Inflammatory macrophage (primary cell): Measurements from ENCODE around the gene SLC15A5.

Experiments used
- DNase-seq, 2 donors: peaks; one replicate each; pipeline ENCODE4 v3.0.0-alpha.2; 2020 to 2022

SLC15A5 gene

GRCh38 chr12:16258963-16259362 is 18.5 kb downstream of the SLC15A5 start:
- DNase-seq: no peak

DNA sequence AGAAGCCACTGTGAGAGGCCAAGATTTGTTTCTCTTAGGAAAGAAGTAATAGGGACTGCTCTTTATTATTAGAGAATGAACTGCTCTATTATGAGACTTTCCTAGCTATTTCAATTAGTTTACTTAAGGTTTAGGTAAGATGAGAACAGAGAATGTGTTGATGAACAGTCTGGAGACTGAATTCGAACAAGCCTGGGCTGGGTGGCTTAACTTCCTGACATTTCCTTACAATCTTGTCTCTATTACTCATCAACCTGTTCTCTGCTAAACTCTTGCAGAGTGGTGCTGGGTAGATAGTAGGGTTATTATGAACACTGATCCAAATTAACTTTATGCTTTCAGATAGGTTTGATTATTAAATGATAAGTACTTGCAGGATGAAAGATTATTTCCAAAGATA is 31.2 kb downstream of the SLC15A5 start:
- DNase-seq: no peak

GRCh38 chr12:16245209-16245608 is 32.3 kb downstream of the SLC15A5 start:
- no peak for DNase-seq

GRCh38 chr12:16243487-16244412 is 33.7 kb downstream of the SLC15A5 start:
- no peak for DNase-seq

DNA sequence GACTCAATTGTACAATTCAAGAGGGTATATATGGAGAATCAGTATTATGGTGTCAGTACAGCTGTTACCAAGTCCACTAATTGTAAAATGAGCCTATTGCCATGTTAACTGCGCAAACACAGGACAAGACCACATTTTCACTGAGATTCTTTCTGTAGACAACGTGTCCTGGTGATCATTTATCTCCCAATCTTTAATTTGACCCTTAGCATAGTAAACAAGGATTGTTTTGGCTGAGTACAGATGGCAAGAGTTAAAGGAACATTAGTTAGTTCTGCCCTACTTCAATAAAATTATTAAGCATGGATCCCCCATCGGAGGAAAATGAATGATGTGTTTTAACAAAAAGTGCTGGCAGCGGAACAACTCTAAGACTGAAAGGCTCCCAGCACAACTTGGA is 36.1 kb downstream of the SLC15A5 start:
- DNase-seq: no peak

DNA sequence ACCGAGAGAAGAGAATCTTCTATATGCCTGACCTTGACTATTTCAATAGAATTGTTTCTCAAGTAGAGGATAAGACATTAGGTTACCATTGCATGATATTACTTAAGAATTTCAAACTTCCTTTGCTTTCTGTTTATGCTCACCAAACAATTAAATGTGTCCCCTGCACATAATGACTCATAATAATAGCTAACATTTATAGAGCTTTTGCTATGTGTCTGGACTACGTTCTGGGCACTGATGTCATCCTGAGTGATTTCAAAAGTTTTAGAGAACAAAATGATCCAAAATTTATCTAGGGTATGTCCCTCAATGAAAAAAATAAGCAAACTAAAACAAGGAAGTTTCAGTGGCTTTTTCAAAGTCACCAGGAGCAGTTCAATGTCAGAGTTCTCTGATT is 38.8 kb downstream of the SLC15A5 start:
- DNase-seq: no peak

DNA sequence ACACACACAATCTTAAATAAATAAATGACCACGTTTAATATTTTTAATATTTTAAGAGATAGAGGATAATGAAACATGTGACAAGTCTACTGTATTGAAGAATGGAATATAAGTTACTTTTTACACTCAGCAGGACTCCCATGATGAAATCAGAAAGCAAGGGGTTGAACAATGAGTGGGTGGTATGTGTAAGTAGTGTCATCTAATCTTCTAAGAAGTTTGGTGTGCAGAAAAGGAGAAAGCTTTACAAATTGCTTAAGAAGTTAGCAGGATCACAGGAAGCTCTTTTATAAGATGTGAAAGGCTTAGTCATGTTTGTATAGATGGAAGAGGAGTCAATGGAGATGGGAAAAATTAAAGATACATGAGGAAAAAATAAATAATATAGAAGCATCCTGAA is 47.8 kb downstream of the SLC15A5 start:
- DNase-seq: peak in 1 of 2 donors; percentile 4

DNA sequence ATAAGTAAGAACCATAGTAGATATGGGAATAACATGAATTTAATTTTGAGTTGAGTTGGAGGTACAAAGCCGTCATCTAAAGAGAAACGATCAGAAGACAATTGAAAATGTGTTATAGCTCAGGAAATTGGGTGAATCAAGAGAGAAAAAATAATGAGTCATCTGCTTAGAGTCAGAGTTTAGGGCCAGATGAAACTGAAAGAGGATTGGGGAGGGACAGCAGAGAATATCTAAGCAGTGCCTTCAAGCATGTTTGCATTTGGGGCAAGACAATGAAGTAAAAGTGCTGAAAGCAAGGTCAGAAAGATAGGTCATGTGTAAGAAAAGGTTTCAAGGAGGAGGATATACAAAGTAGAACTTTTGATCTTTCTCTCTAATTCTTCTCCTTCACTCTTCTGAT is 49.4 kb downstream of the SLC15A5 start:
- DNase-seq: no peak

DNA sequence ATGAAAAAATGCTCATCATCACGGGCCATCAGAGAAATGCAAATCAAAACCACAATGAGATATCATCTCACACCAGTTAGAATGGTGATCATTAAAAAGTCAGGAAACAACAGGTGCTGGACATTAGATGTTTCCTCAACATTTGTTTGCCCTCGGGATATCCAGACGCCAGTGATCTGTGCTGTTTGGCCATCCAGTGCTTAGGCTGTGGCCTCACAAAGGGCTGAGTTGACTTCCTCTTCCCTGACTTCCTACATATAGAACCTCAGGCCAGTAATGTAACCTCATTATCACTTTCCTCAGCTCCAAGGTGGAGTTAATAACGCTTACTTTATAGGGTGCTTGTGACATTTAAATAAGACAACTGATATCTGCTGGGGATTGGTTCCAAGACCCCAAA is 51.8 kb downstream of the SLC15A5 start:
- DNase-seq: peak; percentile 15 to 25

GRCh38 chr12:16224196-16224595 is 53.3 kb downstream of the SLC15A5 start:
- DNase-seq: no peak

DNA sequence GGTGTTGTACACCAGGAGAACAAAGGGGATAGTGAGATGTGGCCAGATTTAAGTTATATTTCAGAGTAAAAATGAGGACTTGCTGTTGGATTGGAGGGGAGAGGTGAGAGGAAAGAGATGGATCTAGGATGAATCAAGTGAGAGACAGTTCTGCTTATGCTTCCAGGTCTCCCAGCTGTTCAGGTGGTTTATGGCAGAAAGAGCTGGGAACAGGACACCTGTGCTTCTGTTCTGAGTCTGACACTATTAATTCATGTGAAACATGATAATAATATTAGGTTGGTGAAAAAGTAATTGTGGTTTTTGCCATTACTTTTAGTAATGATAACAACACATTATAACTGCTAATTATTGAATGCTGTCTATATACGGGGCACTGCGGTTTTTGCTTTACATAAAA is 55.7 kb downstream of the SLC15A5 start:
- DNase-seq: no peak

DNA sequence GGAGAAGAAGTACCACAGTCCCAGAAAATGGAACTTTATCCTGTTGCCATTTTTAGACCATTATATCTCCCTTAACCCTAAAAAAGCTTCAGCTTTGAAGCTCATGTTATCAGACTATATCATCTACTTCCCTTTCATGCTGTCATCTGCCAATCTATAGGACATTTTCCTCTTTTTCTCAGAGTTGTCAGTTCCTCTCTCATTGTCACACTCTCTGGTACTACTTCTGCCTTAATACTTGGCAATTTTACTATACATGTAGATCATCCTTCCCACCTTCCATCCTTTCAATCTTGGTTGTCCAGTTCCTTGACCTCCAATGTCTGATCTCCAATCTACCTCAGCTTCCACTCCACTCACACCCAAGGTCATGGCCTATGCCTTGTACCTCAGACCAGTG is 57.4 kb downstream of the SLC15A5 start:
- peak in 1 of 2 donors; percentile 15 for DNase-seq

DNA sequence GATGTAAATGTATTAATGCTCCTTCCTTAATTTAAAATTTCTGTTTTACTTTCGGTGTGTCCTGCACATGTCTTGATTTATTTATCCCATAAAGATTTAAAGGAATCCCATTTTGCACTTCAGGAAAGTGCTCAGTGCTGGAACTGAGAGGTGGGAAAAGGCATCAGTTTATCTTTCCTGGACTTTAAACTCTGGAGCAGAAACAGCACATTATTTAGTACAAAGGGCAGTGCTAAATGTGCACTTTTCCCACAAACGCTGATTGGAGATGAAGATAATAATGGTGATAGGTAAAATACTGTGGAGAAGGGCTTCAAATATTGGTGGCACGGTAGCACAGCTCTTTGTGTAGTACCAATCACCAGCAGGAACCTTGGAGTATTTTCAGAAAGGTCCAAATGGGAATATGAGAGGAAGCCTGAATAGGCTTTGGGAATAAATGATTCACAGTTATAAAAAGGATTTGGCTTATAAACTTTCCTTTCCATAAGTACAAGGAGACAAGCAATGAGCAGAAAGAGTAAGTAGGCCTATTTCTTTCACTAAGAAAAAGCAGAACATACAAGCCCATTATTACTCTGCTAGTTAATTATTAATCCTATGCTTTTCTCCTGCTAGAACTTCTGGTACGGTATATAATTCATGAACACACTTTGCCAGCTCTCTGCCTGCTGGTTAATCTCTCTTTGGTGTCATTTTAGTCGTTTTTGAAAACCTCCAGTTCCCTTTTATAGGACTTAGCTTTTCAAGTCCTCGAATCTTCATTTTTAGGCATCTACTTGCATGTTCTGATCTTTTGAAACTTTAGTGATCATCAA is 58.3 kb downstream of the SLC15A5 start:
- DNase-seq: no peak

DNA sequence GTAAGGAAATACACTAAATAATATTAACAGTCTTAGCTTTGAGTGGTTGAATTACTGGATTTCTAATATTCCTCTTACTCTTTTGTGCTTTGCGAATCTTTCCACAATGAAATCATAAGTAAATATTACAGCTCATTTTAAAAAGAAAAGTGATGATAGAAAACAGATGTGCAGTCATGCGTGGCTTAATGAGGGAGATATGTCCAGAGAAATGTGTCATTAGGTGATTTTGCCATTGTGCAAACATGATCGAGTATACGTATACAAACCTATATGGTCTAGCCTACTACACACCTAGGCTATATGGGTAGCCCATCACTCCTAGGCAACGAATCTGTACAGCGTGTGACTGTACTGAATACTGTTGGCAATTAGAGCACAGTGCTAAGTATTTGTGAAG is 59.3 kb downstream of the SLC15A5 start:
- DNase-seq: no peak

GRCh38 chr12:16211731-16212130 is 65.8 kb downstream of the SLC15A5 start:
- DNase-seq: no peak

GRCh38 chr12:16198884-16199283 is 78.6 kb downstream of the SLC15A5 start:
- DNase-seq: peak in 1 of 2 donors; percentile 2

DNA sequence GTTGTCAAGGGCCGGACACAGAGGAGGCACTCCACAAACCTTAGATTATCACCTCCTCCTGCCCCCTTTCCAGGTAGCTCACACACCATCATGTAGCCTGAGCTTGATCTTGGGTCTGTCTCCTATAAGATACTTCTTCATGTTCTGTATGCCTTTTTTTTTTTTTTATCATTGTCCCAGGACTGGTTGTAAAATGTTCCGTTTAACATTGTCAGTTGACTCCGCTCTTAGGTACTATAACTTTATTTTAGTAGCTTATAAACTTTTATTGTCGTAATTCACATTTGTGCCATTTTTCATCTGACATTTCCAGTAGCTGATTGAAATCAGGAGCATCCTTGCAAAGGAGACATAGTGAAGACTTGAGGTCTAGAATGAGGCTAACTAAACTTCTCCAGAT is 79.9 kb downstream of the SLC15A5 start:
- no peak for DNase-seq

DNA sequence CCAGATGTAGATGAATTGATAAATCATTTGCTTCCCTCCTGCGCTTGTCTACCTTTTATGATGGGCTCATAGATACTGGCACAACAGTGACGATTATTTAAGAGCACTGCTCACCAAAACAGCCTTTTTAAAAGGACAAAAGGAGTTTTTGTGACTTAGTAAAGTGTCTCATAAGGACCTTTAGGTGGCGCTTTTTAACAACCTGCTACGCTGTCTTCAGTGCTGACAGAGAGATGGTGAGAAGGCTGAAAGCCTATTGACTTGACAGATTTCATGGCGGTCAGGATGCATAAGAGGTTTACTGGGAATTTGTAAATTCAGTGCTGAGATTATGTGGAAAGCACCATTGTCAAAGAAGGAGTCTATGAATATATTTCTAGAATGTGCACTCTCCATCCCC is 87.6 kb downstream of the SLC15A5 start:
- peak; percentile 38 to 67 for DNase-seq

DNA sequence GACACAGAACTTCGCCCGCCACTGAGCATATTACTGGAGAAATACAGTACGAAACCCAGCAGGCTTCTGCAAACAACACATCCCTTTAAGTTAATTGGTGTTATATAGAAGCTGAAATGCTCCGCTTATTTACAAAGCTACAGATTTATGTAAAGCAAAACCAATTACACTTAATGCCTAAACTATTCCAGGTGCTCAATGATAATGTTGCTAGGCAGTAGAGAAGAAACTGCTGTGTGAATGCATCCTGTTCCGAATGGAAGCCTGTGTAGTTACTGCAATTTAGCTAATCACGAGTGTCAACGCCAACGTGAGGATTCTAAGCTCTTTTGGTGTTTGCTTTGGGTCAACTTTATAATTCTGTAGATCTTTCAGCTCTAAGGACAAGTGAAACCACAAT is 89.8 kb downstream of the SLC15A5 start:
- DNase-seq: no peak

DNA sequence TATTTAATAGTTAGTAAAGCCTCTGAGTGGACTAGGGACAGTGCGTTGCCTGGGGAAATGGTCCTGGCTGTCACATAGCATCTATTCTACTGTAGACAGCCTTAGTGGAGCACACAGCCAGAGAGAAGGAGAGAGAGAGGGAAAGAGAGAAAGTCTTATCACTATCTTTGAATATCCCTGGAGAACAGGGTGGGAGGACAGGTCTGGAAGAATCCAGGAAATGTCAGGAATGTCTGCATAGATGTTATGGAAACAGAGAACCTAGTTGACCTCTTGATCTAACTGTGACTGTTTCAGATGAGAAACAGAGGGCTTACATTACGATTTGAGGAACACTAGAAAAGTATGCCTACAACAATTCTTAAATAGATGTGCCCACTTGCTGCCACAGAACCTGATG is 92.8 kb downstream of the SLC15A5 start:
- DNase-seq: no peak

- no peak for DNase-seq
Measured at GRCh38 chr12:16183541-16183940, 93.9 kb downstream of the SLC15A5 start.

GRCh38 chr12:16175840-16176239 is 101.6 kb downstream of the SLC15A5 start:
- peak; percentile 68 to 78 for DNase-seq

- DNase-seq: no peak
Measured at GRCh38 chr12:16174282-16174681, 103.2 kb downstream of the SLC15A5 start.

DNA sequence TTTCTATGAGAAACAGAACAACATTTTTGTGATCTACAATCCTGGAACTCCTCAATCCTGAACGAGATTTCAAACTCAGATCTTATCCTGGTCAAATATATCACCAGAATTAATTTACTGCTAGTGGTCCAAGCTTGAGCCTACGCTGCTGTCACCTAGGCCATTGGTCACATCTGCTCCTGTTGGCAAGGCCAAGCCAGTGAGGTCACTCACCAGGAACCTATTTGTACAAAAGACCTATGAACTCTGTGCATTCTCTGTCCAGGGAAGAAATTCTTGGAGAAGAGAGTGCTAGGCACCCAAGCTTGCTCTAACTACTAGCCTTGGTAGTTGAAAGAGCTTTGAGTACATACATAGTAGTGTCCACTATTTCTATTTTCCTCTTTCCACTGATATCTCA is 106.1 kb downstream of the SLC15A5 start:
- DNase-seq: no peak
